22Rv1 (cell line): ENCODE data around the gene TRANK1.
"Not testable (repeated sequence)": the region's sequence is repeated elsewhere in the genome, so short reads cannot be mapped to it uniquely, and the experiment has no call there.

ENCODE experiments used
- H3K27ac ChIP-seq: fragments of 450-650 bp; 2 replicates; pipeline ENCODE4 v1.5.1; 2017
- CTCF ChIP-seq: fragments of 450-650 bp; IDR thresholded peaks from 2 replicates; pipeline ENCODE4 v1.5.1; 2017; ENCODE audit warnings: mild to moderate bottlenecking
- ZFX ChIP-seq: fragments of 450-650 bp; IDR thresholded peaks from 2 replicates; pipeline ENCODE4 v1.6.1; 2017; ENCODE audit warnings: antibody characterized with exemption, borderline replicate concordance

Gene TRANK1

GRCh38 chr3:36965440-36965839 is 20.6 kb upstream of the TRANK1 start:
- H3K27ac ChIP-seq, result no peak overlapping the region
- TF ChIP-seq ZFX (no peak), CTCF (no peak)

GRCh38 chr3:36964817-36965216 is 20.0 kb upstream of the TRANK1 start:
- no peak overlapping the region for H3K27ac ChIP-seq

GRCh38 chr3:36964331-36964730 is 19.5 kb upstream of the TRANK1 start:
- H3K27ac ChIP-seq, result no peak overlapping the region
- TF ChIP-seq ZFX (no peak), CTCF (no peak)

More at GRCh38 chr3:36964817-36965216, 20.0 kb upstream of the TRANK1 start:
- TF ChIP-seq CTCF (no peak), ZFX (no peak)

- not testable (repeated sequence) for H3K27ac ChIP-seq
Observed at GRCh38 chr3:36963008-36963407, 18.2 kb upstream of the TRANK1 start.

- H3K27ac ChIP-seq, result no peak overlapping the region
- TF ChIP-seq ZFX (no peak), CTCF (no peak)
Observed at GRCh38 chr3:36960502-36960901, 15.6 kb upstream of the TRANK1 start.

GRCh38 chr3:36959821-36960220 is 15.0 kb upstream of the TRANK1 start:
- TF ChIP-seq ZFX (no peak), CTCF (no peak)
- no peak overlapping the region for H3K27ac ChIP-seq

GRCh38 chr3:36957862-36958686 is 13.2 kb upstream of the TRANK1 start:
- H3K27ac ChIP-seq, result no peak overlapping the region
- no peak for TF ChIP-seq ZFX
- no peak for TF ChIP-seq CTCF

- no peak overlapping the region for H3K27ac ChIP-seq
- TF ChIP-seq ZFX (no peak), CTCF (peak; percentile 34; the same call in 1 of the 2 replicates)
Observed at GRCh38 chr3:36957063-36957462, 12.2 kb upstream of the TRANK1 start.
